ENCODE results near the gene DHX15. TPM values are rescaled to one million over a fixed set of nuclear protein-coding genes. Genes with fewer than 3 reads are reported as not detected.

DHX15 gene
- total RNA-seq: 100 to 1,000 TPM; 106 to 125 (median 119) TPM

- WGBS, 2 donors: 0% methylated on average over 35 to 39 of the region's 52 CpGs
- intact Hi-C loops (cut with DNase I; ENCODE audit: low total_unique reads): no loop called here
- DNase-seq (ENCODE audit: low spot score in 2 of 2): peak; percentile 95 to 99
- TF ChIP-seq POLR2A (IDR thresholded peaks at IDR 0.05) (no peak), CTCF (IDR thresholded peaks at IDR 0.05) (no peak)
- H3K4me3 ChIP-seq (ENCODE audit: low read depth, poor library complexity, severe bottlenecking): peak within 1 kb of the TSS; percentile 96
Observed at GRCh38 chr4:24584211-24584850, at the start of gene DHX15. Gene DHX15 (minus strand): TSS chr4:24584554. CDS start chr4:24584393, 161 bp downstream.

DNA sequence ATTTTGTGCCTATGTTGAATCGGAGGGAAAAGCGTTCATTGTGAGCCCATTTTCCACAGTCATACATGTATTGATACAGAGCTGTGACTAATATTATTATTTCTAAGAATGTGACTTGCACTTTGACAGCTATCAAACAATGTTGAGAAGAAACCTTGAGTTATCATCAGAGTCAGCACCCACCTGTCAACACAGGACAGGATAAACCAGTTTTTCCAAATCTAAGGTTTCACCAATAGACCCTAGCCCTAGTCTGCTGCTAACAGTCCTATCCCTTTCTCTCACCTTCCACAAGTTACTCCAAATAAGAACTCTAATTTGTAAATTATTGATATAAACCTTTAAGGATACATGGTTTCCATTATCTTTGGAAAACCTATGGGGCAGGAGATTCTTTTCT lies 47.7 kb upstream of the DHX15 start:
- H3K4me3 ChIP-seq (ENCODE audit: low read depth, poor library complexity, severe bottlenecking): no peak overlapping the region
- intact Hi-C loops (cut with DNase I; ENCODE audit: low total_unique reads): no loop called here
- no peak for TF ChIP-seq CTCF (IDR thresholded peaks at IDR 0.05)
- no peak for TF ChIP-seq POLR2A (IDR thresholded peaks at IDR 0.05)
- no peak for DNase-seq (ENCODE audit: low spot score in 2 of 2)
- 91 to 94% methylated on average over 2 of the region's 2 CpGs for whole genome bisulfite sequencing, 2 donors

DNA sequence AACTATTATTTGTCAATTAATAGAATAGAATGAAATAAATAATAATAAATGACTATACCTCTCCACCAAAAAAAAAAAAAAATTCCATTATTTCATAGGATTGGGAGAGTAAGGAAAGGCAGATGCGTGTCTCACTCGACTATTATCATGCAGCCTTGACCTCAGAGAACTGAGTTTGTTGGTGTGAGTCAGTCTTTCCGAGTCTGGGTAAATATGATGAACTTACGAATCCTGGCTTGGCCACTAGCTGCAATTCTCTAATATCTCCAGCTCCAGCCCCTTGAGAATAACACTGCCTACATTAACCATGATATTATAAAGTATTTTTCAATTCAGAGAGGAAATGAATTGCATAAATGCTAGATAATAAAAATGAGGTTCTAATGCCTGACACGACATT lies 46.6 kb upstream of the DHX15 start:
- 68 to 71% methylated on average over 5 of the region's 5 CpGs for WGBS, 2 donors
- H3K4me3 ChIP-seq (ENCODE audit: low read depth, poor library complexity, severe bottlenecking): no peak overlapping the region
- no peak for TF ChIP-seq POLR2A (IDR thresholded peaks at IDR 0.05)
- TF ChIP-seq CTCF (IDR thresholded peaks at IDR 0.05): no peak
- intact Hi-C loops (cut with DNase I; ENCODE audit: low total_unique reads): no loop called here
- DNase-seq (ENCODE audit: low spot score in 2 of 2): no peak

- DNase-seq (ENCODE audit: low spot score in 2 of 2): no peak
- intact Hi-C loops (cut with DNase I; ENCODE audit: low total_unique reads): no loop called here
- WGBS, 2 donors: 46 to 54% methylated on average over 2 of the region's 2 CpGs
Observed at GRCh38 chr4:24625091-24625490, 40.7 kb upstream of the DHX15 start.

DNA sequence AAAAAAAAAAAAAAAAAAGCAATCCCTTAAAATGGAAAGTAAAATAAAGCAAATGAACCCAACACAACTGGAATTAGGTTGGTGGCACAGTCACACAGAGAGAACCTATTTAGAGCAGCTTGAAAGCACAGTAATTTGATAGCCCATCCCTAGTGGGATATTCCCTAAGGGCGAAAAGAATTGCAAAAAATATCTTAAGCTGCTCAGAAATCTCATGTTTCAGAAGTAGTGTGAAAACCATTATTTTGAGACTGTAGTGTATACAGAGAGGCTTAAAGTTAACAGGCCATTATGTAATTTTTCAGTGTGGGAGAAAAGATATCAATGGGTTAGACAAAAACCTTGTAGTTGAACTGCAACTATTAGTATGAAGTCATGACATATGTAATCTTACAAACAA lies 40.0 kb upstream of the DHX15 start:
- intact Hi-C loops (cut with DNase I; ENCODE audit: low total_unique reads): no loop called here
- no peak overlapping the region for H3K4me3 ChIP-seq (ENCODE audit: low read depth, poor library complexity, severe bottlenecking)
- no peak for TF ChIP-seq CTCF (IDR thresholded peaks at IDR 0.05)
- no peak for TF ChIP-seq POLR2A (IDR thresholded peaks at IDR 0.05)
- WGBS, 2 donors: 47 to 75% methylated on average over 1 of the region's 1 CpG
- DNase-seq (ENCODE audit: low spot score in 2 of 2): no peak

More at GRCh38 chr4:24625091-24625490, 40.7 kb upstream of the DHX15 start:
- TF ChIP-seq CTCF (IDR thresholded peaks at IDR 0.05) (no peak), POLR2A (IDR thresholded peaks at IDR 0.05) (no peak)
- no peak overlapping the region for H3K4me3 ChIP-seq (ENCODE audit: low read depth, poor library complexity, severe bottlenecking)
